ENCODE results near the gene PATL1.
A peak's percentile ranks its signal among the peaks of the same experiment; 100 is the strongest.

DNA sequence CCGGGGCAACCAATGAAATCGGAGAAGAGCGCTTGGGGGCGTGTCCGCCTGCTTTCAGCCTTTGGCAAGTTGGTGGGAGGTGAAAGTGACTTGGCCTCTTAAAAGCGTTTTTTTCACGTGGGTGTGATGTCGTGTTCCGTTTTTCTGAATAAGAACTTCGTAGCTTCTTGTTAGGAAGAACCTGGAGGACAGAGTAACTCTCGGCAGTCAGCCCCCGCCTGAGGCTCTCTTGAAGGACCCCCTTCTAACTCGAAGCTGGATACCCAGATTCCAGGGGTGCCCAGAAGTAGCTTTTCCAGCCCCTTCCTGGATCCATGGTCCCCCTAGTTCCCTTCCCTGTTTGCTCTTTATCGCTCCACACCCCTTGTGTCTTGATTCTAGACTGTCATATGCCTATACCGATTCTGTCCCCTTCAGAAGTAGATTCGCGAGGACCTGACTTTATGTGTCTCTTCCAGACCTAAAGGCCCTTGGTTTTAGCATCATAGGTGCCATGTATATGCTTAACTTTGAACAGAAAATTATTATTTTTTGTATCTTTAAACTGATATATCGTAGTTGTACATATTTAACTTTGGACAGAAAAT, 52.3 kb downstream of the PATL1 start:
- TF ChIP-seq, protein P1, sequence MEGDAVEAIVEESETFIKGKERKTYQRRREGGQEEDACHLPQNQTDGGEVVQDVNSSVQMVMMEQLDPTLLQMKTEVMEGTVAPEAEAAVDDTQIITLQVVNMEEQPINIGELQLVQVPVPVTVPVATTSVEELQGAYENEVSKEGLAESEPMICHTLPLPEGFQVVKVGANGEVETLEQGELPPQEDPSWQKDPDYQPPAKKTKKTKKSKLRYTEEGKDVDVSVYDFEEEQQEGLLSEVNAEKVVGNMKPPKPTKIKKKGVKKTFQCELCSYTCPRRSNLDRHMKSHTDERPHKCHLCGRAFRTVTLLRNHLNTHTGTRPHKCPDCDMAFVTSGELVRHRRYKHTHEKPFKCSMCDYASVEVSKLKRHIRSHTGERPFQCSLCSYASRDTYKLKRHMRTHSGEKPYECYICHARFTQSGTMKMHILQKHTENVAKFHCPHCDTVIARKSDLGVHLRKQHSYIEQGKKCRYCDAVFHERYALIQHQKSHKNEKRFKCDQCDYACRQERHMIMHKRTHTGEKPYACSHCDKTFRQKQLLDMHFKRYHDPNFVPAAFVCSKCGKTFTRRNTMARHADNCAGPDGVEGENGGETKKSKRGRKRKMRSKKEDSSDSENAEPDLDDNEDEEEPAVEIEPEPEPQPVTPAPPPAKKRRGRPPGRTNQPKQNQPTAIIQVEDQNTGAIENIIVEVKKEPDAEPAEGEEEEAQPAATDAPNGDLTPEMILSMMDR (conservative IDR thresholded peaks at IDR 0.05; ENCODE audit: low read depth, low read length) = no peak
- TF ChIP-seq POLR2A (IDR thresholded peaks at IDR 0.05; ENCODE audit: low read depth, low read length) (0 out of 2 replicates have a peak, but pooled peaks have one; percentile 48), CEBPB (IDR thresholded peaks at IDR 0.05; ENCODE audit: low read depth, low read length) (no peak)
